SK-N-SH (cell line): ENCODE measurements around the gene SEPTIN11. TPM values are rescaled to one million over a fixed set of nuclear protein-coding genes. Genes with fewer than 3 reads are reported as not detected.
A peak's percentile ranks its signal among the peaks of the same experiment; 100 is the strongest.

Experiments used
- CTCF ChIA-PET: fragments of 300-600, 350-600 bp; formaldehyde crosslinking; extraction: SDS; loops from one replicate; lab custom pipeline; 2021; lab: Yijun Ruan, JAX
- POLR2A ChIA-PET: fragments of 350-600 bp; sonication (Branson Sonifier 250); formaldehyde crosslinking; extraction: SDS; loops from one replicate; lab custom pipeline; 2020; ENCODE audit warnings: antibody characterized with exemption, inconsistent platforms; lab: Yijun Ruan, JAX
- DNase-seq: peaks from one replicate; pipeline ENCODE4 v3.0.0; 2012
- H2AFZ ChIP-seq: fragments of 200-600 bp; sonication (generic); 2 replicates; pipeline ENCODE4 v1.8.1; 2016; ENCODE audit warnings: antibody characterized with exemption, mild to moderate bottlenecking, low read depth
- H3F3A ChIP-seq: fragments of 200-600 bp; sonication (generic); replicated peaks from 2 replicates; pipeline ENCODE3; 2016; ENCODE audit warnings: antibody characterized with exemption, mild to moderate bottlenecking; ENCODE audit not compliant: insufficient read depth
- H3K27ac ChIP-seq, 2 experiments: fragments of 200-500 bp in 1 of 2; fragments of 200-600 bp in 1 of 2; sonication (Bioruptor generic) in 1 of 2; sonication (generic), shearing (Covaris generic) in 1 of 2; 2 replicates each; pipeline versions ENCODE4 v1.5.1 to v1.6.1; 2014 to 2016; ENCODE audit warnings: low read depth in 2 of 2, inconsistent platforms in 1 of 2, low read length in 1 of 2, mild to moderate bottlenecking in 1 of 2, mixed read lengths in 1 of 2
- H3K27me3 ChIP-seq: fragments of 200-600 bp; sonication (generic), shearing (Covaris generic); 2 replicates; pipeline ENCODE4 v1.6.1; 2016; ENCODE audit warnings: mixed run types; ENCODE audit not compliant: insufficient read depth
- H3K36me3 ChIP-seq, 2 experiments: fragments of 200-500 bp in 1 of 2; fragments of 200-600 bp in 1 of 2; sonication (Bioruptor generic) in 1 of 2; sonication (generic) in 1 of 2; replicated peaks in 1 of 2; 2 replicates each; pipeline versions ENCODE3 to v1.5.1; 2014 to 2016; ENCODE audit warnings: low read length in 1 of 2, mild to moderate bottlenecking in 1 of 2; ENCODE audit not compliant: insufficient read depth in 2 of 2, control insufficient read depth in 1 of 2
- H3K4me1 ChIP-seq, 2 experiments: fragments of 200-500 bp in 1 of 2; fragments of 200-600 bp in 1 of 2; sonication (Bioruptor generic) in 1 of 2; sonication (generic), shearing (Covaris generic) in 1 of 2; 2 replicates each; pipeline versions ENCODE4 v1.5.1 to v1.6.1; 2014 to 2016; ENCODE audit warnings: low read depth in 1 of 2, low read length in 1 of 2, mixed run types in 1 of 2; ENCODE audit not compliant: insufficient read depth in 2 of 2, control insufficient read depth in 1 of 2
- H3K4me2 ChIP-seq: fragments of 200-600 bp; sonication (generic), shearing (Covaris generic); 2 replicates; pipeline ENCODE4 v1.6.1; 2017; ENCODE audit warnings: mixed run types
- H3K4me3 ChIP-seq, 2 experiments: fragments of 200-500 bp in 1 of 2; fragments of 200-600 bp in 1 of 2; sonication (Bioruptor generic) in 1 of 2; sonication (generic), shearing (Covaris generic) in 1 of 2; 2 replicates each; pipeline versions ENCODE4 v1.5.1 to v1.8.1; 2014 to 2016; ENCODE audit warnings: low read depth in 2 of 2, inconsistent platforms in 1 of 2, low read length in 1 of 2, mild to moderate bottlenecking in 1 of 2, mixed read lengths in 1 of 2, moderate library complexity in 1 of 2
- H3K79me2 ChIP-seq: fragments of 200-600 bp; sonication (generic); 2 replicates; pipeline ENCODE4 v1.8.1; 2017; ENCODE audit warnings: mild to moderate bottlenecking; ENCODE audit not compliant: insufficient read depth
- H3K9ac ChIP-seq: fragments of 200-600 bp; sonication (generic); 2 replicates; pipeline ENCODE4 v1.6.1; 2017; ENCODE audit warnings: mixed run types
- H3K9me2 ChIP-seq: fragments of 200-600 bp; sonication (generic); 2 replicates; pipeline ENCODE4 v1.6.1; 2017; ENCODE audit warnings: mixed run types
- H3K9me3 ChIP-seq: fragments of 200-600 bp; sonication (generic); 2 replicates; pipeline ENCODE4 v1.6.1; 2017; ENCODE audit warnings: mixed run types, mild to moderate bottlenecking, moderate library complexity
- H4K20me1 ChIP-seq: fragments of 200-600 bp; sonication (generic); 2 replicates; pipeline ENCODE4 v1.6.1; 2017; ENCODE audit warnings: mild to moderate bottlenecking, mixed run types; ENCODE audit not compliant: insufficient read depth
- CHD2 ChIP-seq: fragments of 150-350 bp; IDR thresholded peaks from 2 replicates; pipeline ENCODE4 v1.6.1; 2018; ENCODE audit warnings: low read length; ENCODE audit not compliant: partially characterized antibody
- FOSL2 ChIP-seq: IDR thresholded peaks from 2 replicates; pipeline ENCODE4 v1.4.0; 2012; ENCODE audit warnings: low read depth, mild to moderate bottlenecking, moderate library complexity, borderline replicate concordance
- FOXM1 ChIP-seq: IDR thresholded peaks from 2 replicates; pipeline ENCODE4 v1.4.0; 2012; ENCODE audit warnings: low read depth, mild to moderate bottlenecking
- GATA2 ChIP-seq: sonication (generic); formaldehyde crosslinking; IDR thresholded peaks from 2 replicates; pipeline ENCODE4 v1.5.0; 2020; ENCODE audit warnings: mild to moderate bottlenecking, missing genetic modification reagents
- IRF3 ChIP-seq: fragments of 150-350 bp; IDR thresholded peaks from 2 replicates; pipeline ENCODE4 v1.6.1; 2016; ENCODE audit warnings: mild to moderate bottlenecking, low read depth, low read length
- JUND ChIP-seq: IDR thresholded peaks from 2 replicates; pipeline ENCODE4 v1.4.0; 2012
- MEF2A ChIP-seq: IDR thresholded peaks from 2 replicates; pipeline ENCODE4 v1.4.0; 2012; ENCODE audit warnings: low read depth, borderline replicate concordance
- MXI1 ChIP-seq: IDR thresholded peaks from 2 replicates; pipeline ENCODE4 v1.6.1; 2012; ENCODE audit warnings: mild to moderate bottlenecking, low read depth, low read length, improper control_type of control experiment
- NRF1 ChIP-seq: IDR thresholded peaks from 2 replicates; pipeline ENCODE4 v1.6.1; 2012; ENCODE audit warnings: low read depth, mild to moderate bottlenecking, low read length
- POLR2AphosphoS5 ChIP-seq: IDR thresholded peaks from 2 replicates; pipeline ENCODE4 v1.6.1; 2012; ENCODE audit warnings: low read depth, low read length
- RAD21 ChIP-seq: IDR thresholded peaks from 2 replicates; pipeline ENCODE4 v1.6.1; 2012; ENCODE audit warnings: mild to moderate bottlenecking, low read length
- RCOR1 ChIP-seq: fragments of 150-350 bp; IDR thresholded peaks from 2 replicates; pipeline ENCODE4 v1.6.1; 2017; ENCODE audit warnings: antibody characterized with exemption, low read length
- REST ChIP-seq: IDR thresholded peaks from 2 replicates; pipeline ENCODE4 v1.6.1; 2012; ENCODE audit warnings: mild to moderate bottlenecking, low read depth, low read length, moderate library complexity
- RXRA ChIP-seq: IDR thresholded peaks from 2 replicates; pipeline ENCODE4 v1.4.0; 2012; ENCODE audit warnings: low read depth, mild to moderate bottlenecking, borderline replicate concordance
- SMC3 ChIP-seq: IDR thresholded peaks from 2 replicates; pipeline ENCODE4 v1.6.1; 2012; ENCODE audit warnings: low read depth, low read length, improper control_type of control experiment
- TAF1 ChIP-seq: IDR thresholded peaks from 2 replicates; pipeline ENCODE4 v1.6.1; 2012; ENCODE audit warnings: low read depth, mild to moderate bottlenecking, low read length, moderate library complexity, borderline replicate concordance
- USF2 ChIP-seq: fragments of 150-350 bp; IDR thresholded peaks from 2 replicates; pipeline ENCODE4 v1.6.1; 2017; ENCODE audit warnings: antibody characterized with exemption, low read length, low read depth, borderline replicate concordance
- YY1 ChIP-seq: IDR thresholded peaks from 2 replicates; pipeline ENCODE4 v1.4.0; 2012; ENCODE audit warnings: low read depth, mild to moderate bottlenecking
- WGBS: methylation state at CpG from one replicate; pipeline ENCODE4 v1.1.6; 2017; ENCODE audit warnings: low lambda C conversion rate; 5-methylcytosine and 5-hydroxymethylcytosine counted together
- polyA plus RNA-seq, 3 experiments: library from polyadenylated mRNA; depleted of rRNA; stranded (reverse); fragments of >200 nt; gene quantifications; 2 replicates each; pipeline ENCODE4 v1.2.3, GENCODE V29; 2012
- TF ChIP-seq, protein P1 (sequence below): fragments of 200-600 bp; sonication (generic); IDR thresholded peaks from 2 replicates; pipeline ENCODE4 v1.6.1; 2017; ENCODE audit warnings: antibody characterized with exemption, mild to moderate bottlenecking, moderate library complexity
- TF ChIP-seq, protein P2 (sequence below): IDR thresholded peaks from 2 replicates; pipeline ENCODE4; 2012

The SEPTIN11 gene
- polyA plus RNA-seq, 1 of the 3 experiments (the other 2 are of a cell fraction) = 47.4 TPM

GRCh38 chr4:76949276-76950051, at the start of gene SEPTIN11 (continued):
- TF ChIP-seq, protein P1, sequence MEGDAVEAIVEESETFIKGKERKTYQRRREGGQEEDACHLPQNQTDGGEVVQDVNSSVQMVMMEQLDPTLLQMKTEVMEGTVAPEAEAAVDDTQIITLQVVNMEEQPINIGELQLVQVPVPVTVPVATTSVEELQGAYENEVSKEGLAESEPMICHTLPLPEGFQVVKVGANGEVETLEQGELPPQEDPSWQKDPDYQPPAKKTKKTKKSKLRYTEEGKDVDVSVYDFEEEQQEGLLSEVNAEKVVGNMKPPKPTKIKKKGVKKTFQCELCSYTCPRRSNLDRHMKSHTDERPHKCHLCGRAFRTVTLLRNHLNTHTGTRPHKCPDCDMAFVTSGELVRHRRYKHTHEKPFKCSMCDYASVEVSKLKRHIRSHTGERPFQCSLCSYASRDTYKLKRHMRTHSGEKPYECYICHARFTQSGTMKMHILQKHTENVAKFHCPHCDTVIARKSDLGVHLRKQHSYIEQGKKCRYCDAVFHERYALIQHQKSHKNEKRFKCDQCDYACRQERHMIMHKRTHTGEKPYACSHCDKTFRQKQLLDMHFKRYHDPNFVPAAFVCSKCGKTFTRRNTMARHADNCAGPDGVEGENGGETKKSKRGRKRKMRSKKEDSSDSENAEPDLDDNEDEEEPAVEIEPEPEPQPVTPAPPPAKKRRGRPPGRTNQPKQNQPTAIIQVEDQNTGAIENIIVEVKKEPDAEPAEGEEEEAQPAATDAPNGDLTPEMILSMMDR = peak; percentile 17; the same call in 1 of the 2 replicates
- TF ChIP-seq RCOR1 (peak; percentile 17; the same call in 1 of the 2 replicates), MEF2A (no peak), GATA2 (CRISPR knock-in tag) (no peak), USF2 (no peak), SMC3 (peak; percentile 0; the same call in 1 of the 2 replicates), MXI1 (peak; percentile 61), NRF1 (peak; percentile 63), YY1 (peak; percentile 87)
- TF ChIP-seq, protein P2, sequence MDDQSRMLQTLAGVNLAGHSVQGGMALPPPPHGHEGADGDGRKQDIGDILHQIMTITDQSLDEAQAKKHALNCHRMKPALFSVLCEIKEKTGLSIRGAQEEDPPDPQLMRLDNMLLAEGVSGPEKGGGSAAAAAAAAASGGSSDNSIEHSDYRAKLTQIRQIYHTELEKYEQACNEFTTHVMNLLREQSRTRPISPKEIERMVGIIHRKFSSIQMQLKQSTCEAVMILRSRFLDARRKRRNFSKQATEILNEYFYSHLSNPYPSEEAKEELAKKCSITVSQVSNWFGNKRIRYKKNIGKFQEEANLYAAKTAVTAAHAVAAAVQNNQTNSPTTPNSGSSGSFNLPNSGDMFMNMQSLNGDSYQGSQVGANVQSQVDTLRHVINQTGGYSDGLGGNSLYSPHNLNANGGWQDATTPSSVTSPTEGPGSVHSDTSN = no peak
- TF ChIP-seq, all 33 proteins: peak for 15

DNA sequence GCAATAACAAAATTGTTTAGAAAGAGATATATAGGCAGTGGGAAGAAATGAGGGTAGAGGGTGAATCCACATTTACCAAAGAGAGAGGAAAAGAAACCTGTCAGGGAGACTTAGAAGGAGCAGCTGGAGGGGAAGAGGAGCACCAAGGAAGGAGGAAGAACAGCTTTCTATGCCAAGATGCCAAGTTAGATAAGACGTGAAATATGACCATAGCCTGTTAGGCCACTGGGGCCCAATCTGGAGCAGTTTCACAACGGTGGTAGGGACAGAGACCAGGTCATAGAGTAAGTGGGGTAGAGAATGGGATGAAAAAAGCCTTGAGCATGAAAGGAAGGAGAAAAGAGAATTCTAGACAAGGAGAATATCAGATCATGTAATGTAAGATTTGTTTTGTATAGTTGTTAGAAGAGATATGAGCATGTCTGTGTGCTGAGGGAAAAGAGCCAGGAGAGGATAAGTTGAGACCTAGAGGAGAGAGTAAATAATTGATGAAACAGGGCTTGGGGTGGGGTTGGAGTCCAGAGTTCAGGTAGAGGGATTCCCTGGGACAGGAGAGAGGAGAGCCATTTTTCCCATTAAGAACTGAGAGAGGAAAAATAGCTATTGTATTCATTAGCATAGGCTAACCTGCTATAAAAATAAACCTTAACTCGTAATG, 47.2 kb upstream of the SEPTIN11 start:
- Histone ChIP-seq H3K27ac (no peak overlapping the region), H3K27me3 (peaks cover 9% of the 10 kb centered on the region; the same call in 1 of the 2 replicates), H3K36me3 (no peaks in the 10 kb centered on the region), H4K20me1 (no peaks in the 10 kb centered on the region), H3K4me3 (no peak overlapping the region), H3K4me2 (no peak overlapping the region), H3K79me2 (no peaks in the 10 kb centered on the region), H3K4me1 (peaks cover 0 to 5% of the 10 kb centered on the region in 2 experiments; a peak in 1 of 4 replicates), H3K9me2 (no peaks in the 10 kb centered on the region), H3K9ac (no peak overlapping the region), H3F3A (no peaks in the 10 kb centered on the region), H2AFZ (no peak overlapping the region), H3K9me3 (no peaks in the 10 kb centered on the region)
- no peak for DNase-seq
- ChIA-PET POLR2A (no interaction called here), CTCF (interaction anchor here (1.2 kb wide), 1 partner anchor 11 kb away, joined by 3 read pairs; no protein-coding TSS in a partner anchor)
- WGBS = 27% methylated on average over 3 of the region's 3 CpGs
- TF ChIP-seq RXRA = no peak
- TF ChIP-seq POLR2AphosphoS5 = no peak
- no peak for TF ChIP-seq FOXM1
- no peak for TF ChIP-seq FOSL2
- TF ChIP-seq TAF1 = no peak
- TF ChIP-seq JUND = no peak
- no peak for TF ChIP-seq IRF3
- TF ChIP-seq SMC3 = no peak
- TF ChIP-seq GATA2 (CRISPR knock-in tag) = no peak
- no peak for TF ChIP-seq MXI1
- no peak for TF ChIP-seq REST
- no peak for TF ChIP-seq CHD2
- TF ChIP-seq MEF2A = no peak
- no peak for TF ChIP-seq RAD21
- TF ChIP-seq RCOR1 = no peak
